Bronchial epithelial cell (primary cell): ENCODE results near the gene ALAD. TPM values are rescaled to one million over a fixed set of nuclear protein-coding genes. Genes with fewer than 3 reads are reported as not detected.

Experiments
- DNase-seq: peaks from one replicate; pipeline ENCODE4 v3.0.0-alpha.2; 2010; ENCODE audit warnings: low read depth
- FAIRE-seq: peaks from 2 replicates; lab custom pipeline; 2011; peaks lifted over from hg19 to GRCh38; lab: Jason Lieb, UNC
- H3K27me3 ChIP-seq: 2 replicates; pipeline ENCODE4 v1.5.1; 2011; ENCODE audit warnings: low read length; ENCODE audit not compliant: control insufficient read depth, insufficient read depth
- H3K36me3 ChIP-seq: 2 replicates; pipeline ENCODE4 v1.5.1; 2011; ENCODE audit warnings: low read length; ENCODE audit not compliant: control insufficient read depth, insufficient read depth
- H3K4me3 ChIP-seq: 2 replicates; pipeline ENCODE4 v1.5.1; 2011; ENCODE audit warnings: mild to moderate bottlenecking, low read depth, low read length, control low read depth
- CTCF ChIP-seq: IDR thresholded peaks from 2 replicates; pipeline ENCODE4 v1.5.1; 2011; ENCODE audit warnings: mild to moderate bottlenecking, moderate library complexity, low read length, control low read depth, inconsistent platforms; ENCODE audit not compliant: insufficient read depth, severe bottlenecking
- total RNA-seq: library from RNA; depleted of rRNA; stranded (reverse); fragments of >200 nt; gene quantifications from 2 replicates; pipeline ENCODE4 v1.2.1, GENCODE V29; 2014

Gene ALAD
- total RNA-seq, 1 donor from 2014 or later: 3.2 TPM

GRCh38 chr9:113376634-113377567 is 24.2 kb downstream of the ALAD start, which contains the start of gene HDHD3:
HDHD3 (minus strand) TSS chr9:113376986; CDS start chr9:113374354, 2,632 bp downstream.
- Histone ChIP-seq H3K27me3 (no peaks in the 10 kb centered on the region), H3K36me3 (peaks cover 6% of the 10 kb centered on the region), H3K4me3 (peak within 1 kb of the TSS; percentile 74)
- DNase-seq (peak; percentile 69), FAIRE-seq (no peak)
- no peak for TF ChIP-seq CTCF

GRCh38 chr9:113375057-113376023 is 25.7 kb downstream of the ALAD start:
- no peak for TF ChIP-seq CTCF

GRCh38 chr9:113373676-113374392 is 27.2 kb downstream of the ALAD start:
- Histone ChIP-seq H3K36me3 (peaks cover 6% of the 10 kb centered on the region), H3K4me3 (no peak overlapping the region), H3K27me3 (no peaks in the 10 kb centered on the region)
- no peak for DNase-seq
- FAIRE-seq: no peak
- no peak for TF ChIP-seq CTCF

More at GRCh38 chr9:113375057-113376023, 25.7 kb downstream of the ALAD start:
- peak overlapping the region; percentile 8 for H3K4me3 ChIP-seq
- no peaks in the 10 kb centered on the region for H3K27me3 ChIP-seq
- DNase-seq (no peak), FAIRE-seq (no peak)
- peaks cover 6% of the 10 kb centered on the region for H3K36me3 ChIP-seq

- DNase-seq (no peak), FAIRE-seq (no peak)
- H3K36me3 ChIP-seq: peaks cover 6% of the 10 kb centered on the region
- no peak for TF ChIP-seq CTCF
- no peaks in the 10 kb centered on the region for H3K27me3 ChIP-seq
- no peak overlapping the region for H3K4me3 ChIP-seq
These were observed 27.8 kb downstream of the ALAD start for GRCh38 chr9:113373256-113373655.

GRCh38 chr9:113372059-113372458 is 29.0 kb downstream of the ALAD start:
- DNase-seq (no peak), FAIRE-seq (no peak)
- Histone ChIP-seq H3K36me3 (peaks cover 6% of the 10 kb centered on the region), H3K4me3 (no peak overlapping the region), H3K27me3 (no peaks in the 10 kb centered on the region)
- TF ChIP-seq CTCF: no peak
